ENCODE measurements around the gene SLC18A2.

DNA sequence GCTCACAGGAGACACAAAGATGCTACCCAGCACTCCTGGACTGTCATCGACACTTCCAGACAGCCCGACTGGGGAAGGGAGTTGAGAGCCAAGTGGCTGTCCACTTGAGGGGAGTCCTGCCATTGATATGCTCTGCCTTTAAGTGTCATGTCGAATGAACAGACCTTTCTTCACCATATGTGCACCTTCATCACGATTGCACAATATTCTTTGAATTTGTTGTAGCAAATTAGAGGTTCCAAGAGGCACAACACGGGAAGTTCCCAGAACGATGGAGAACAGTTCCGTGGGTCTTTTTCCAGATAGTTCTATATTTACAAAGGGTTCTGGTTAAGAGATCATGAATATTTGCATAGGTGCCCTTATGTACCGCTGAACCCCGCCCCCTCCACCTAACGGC, 16.0 kb downstream of the SLC18A2 start:
- TF ChIP-seq EZH2 (IDR thresholded peaks at IDR 0.05; ENCODE audit: borderline replicate concordance, low read depth, low read length, severe bottlenecking) (no peak), POLR2A (IDR thresholded peaks at IDR 0.05; ENCODE audit: low read depth, low read length) (no peak), MYC (IDR thresholded peaks at IDR 0.05; ENCODE audit: low read depth, low read length) (no peak)
- TF ChIP-seq, protein P1, sequence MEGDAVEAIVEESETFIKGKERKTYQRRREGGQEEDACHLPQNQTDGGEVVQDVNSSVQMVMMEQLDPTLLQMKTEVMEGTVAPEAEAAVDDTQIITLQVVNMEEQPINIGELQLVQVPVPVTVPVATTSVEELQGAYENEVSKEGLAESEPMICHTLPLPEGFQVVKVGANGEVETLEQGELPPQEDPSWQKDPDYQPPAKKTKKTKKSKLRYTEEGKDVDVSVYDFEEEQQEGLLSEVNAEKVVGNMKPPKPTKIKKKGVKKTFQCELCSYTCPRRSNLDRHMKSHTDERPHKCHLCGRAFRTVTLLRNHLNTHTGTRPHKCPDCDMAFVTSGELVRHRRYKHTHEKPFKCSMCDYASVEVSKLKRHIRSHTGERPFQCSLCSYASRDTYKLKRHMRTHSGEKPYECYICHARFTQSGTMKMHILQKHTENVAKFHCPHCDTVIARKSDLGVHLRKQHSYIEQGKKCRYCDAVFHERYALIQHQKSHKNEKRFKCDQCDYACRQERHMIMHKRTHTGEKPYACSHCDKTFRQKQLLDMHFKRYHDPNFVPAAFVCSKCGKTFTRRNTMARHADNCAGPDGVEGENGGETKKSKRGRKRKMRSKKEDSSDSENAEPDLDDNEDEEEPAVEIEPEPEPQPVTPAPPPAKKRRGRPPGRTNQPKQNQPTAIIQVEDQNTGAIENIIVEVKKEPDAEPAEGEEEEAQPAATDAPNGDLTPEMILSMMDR (IDR thresholded peaks at IDR 0.05; ENCODE audit: extremely low read depth in 1 of 2, insufficient read depth in 1 of 2, low read depth in 1 of 2, low read length in 2 of 2), result no peak
- TF ChIP-seq, protein P2, sequence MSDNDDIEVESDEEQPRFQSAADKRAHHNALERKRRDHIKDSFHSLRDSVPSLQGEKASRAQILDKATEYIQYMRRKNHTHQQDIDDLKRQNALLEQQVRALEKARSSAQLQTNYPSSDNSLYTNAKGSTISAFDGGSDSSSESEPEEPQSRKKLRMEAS (IDR thresholded peaks at IDR 0.05; ENCODE audit: insufficient read depth, insufficient read length), result no peak

Data from endothelial cell of umbilical vein (primary cell).